ENCODE results near the gene ZBTB12. TPM values are rescaled to one million over a fixed set of nuclear protein-coding genes. Genes with fewer than 3 reads are reported as not detected.

ZBTB12 gene
- total and polyA plus RNA-seq, 2 of the 8 experiments (the other 6 are each of a cell fraction or from before 2014, with no cell fraction given) = 20.7 to 40.8 TPM

DNA sequence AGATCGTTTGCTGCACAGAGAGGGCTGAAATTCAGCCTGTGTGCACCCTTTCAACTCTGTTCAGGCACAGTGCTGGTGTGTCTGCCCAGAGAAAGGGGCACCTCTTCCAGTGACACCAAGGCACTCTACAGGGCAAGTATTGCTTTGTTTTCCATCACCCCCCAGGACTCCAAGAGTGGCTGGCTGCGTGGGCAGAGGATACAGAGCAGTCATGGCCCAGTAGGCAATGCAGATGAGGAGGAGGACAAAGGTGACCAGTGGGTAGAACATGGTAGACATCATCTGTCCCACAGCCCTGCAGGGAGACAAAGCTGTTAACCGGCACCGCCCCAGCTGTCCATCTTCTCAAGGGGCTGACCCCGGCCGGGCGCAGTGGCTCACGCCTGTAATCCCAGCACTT is 32.5 kb downstream of the ZBTB12 start (continued):
- TF ChIP-seq, protein P1, sequence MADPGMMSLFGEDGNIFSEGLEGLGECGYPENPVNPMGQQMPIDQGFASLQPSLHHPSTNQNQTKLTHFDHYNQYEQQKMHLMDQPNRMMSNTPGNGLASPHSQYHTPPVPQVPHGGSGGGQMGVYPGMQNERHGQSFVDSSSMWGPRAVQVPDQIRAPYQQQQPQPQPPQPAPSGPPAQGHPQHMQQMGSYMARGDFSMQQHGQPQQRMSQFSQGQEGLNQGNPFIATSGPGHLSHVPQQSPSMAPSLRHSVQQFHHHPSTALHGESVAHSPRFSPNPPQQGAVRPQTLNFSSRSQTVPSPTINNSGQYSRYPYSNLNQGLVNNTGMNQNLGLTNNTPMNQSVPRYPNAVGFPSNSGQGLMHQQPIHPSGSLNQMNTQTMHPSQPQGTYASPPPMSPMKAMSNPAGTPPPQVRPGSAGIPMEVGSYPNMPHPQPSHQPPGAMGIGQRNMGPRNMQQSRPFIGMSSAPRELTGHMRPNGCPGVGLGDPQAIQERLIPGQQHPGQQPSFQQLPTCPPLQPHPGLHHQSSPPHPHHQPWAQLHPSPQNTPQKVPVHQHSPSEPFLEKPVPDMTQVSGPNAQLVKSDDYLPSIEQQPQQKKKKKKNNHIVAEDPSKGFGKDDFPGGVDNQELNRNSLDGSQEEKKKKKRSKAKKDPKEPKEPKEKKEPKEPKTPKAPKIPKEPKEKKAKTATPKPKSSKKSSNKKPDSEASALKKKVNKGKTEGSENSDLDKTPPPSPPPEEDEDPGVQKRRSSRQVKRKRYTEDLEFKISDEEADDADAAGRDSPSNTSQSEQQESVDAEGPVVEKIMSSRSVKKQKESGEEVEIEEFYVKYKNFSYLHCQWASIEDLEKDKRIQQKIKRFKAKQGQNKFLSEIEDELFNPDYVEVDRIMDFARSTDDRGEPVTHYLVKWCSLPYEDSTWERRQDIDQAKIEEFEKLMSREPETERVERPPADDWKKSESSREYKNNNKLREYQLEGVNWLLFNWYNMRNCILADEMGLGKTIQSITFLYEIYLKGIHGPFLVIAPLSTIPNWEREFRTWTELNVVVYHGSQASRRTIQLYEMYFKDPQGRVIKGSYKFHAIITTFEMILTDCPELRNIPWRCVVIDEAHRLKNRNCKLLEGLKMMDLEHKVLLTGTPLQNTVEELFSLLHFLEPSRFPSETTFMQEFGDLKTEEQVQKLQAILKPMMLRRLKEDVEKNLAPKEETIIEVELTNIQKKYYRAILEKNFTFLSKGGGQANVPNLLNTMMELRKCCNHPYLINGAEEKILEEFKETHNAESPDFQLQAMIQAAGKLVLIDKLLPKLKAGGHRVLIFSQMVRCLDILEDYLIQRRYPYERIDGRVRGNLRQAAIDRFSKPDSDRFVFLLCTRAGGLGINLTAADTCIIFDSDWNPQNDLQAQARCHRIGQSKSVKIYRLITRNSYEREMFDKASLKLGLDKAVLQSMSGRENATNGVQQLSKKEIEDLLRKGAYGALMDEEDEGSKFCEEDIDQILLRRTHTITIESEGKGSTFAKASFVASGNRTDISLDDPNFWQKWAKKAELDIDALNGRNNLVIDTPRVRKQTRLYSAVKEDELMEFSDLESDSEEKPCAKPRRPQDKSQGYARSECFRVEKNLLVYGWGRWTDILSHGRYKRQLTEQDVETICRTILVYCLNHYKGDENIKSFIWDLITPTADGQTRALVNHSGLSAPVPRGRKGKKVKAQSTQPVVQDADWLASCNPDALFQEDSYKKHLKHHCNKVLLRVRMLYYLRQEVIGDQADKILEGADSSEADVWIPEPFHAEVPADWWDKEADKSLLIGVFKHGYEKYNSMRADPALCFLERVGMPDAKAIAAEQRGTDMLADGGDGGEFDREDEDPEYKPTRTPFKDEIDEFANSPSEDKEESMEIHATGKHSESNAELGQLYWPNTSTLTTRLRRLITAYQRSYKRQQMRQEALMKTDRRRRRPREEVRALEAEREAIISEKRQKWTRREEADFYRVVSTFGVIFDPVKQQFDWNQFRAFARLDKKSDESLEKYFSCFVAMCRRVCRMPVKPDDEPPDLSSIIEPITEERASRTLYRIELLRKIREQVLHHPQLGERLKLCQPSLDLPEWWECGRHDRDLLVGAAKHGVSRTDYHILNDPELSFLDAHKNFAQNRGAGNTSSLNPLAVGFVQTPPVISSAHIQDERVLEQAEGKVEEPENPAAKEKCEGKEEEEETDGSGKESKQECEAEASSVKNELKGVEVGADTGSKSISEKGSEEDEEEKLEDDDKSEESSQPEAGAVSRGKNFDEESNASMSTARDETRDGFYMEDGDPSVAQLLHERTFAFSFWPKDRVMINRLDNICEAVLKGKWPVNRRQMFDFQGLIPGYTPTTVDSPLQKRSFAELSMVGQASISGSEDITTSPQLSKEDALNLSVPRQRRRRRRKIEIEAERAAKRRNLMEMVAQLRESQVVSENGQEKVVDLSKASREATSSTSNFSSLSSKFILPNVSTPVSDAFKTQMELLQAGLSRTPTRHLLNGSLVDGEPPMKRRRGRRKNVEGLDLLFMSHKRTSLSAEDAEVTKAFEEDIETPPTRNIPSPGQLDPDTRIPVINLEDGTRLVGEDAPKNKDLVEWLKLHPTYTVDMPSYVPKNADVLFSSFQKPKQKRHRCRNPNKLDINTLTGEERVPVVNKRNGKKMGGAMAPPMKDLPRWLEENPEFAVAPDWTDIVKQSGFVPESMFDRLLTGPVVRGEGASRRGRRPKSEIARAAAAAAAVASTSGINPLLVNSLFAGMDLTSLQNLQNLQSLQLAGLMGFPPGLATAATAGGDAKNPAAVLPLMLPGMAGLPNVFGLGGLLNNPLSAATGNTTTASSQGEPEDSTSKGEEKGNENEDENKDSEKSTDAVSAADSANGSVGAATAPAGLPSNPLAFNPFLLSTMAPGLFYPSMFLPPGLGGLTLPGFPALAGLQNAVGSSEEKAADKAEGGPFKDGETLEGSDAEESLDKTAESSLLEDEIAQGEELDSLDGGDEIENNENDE (IDR thresholded peaks at IDR 0.05; ENCODE audit: insufficient replicate concordance, low read length) = no peak
- no peak for TF ChIP-seq KDM4A (IDR thresholded peaks at IDR 0.05; ENCODE audit: low read depth, low read length, severe bottlenecking)
- no peak for TF ChIP-seq RNF2 (IDR thresholded peaks at IDR 0.05; ENCODE audit: borderline replicate concordance, low read depth, low read length, missing control alignments, poor library complexity, severe bottlenecking)
- TF ChIP-seq, protein P2, sequence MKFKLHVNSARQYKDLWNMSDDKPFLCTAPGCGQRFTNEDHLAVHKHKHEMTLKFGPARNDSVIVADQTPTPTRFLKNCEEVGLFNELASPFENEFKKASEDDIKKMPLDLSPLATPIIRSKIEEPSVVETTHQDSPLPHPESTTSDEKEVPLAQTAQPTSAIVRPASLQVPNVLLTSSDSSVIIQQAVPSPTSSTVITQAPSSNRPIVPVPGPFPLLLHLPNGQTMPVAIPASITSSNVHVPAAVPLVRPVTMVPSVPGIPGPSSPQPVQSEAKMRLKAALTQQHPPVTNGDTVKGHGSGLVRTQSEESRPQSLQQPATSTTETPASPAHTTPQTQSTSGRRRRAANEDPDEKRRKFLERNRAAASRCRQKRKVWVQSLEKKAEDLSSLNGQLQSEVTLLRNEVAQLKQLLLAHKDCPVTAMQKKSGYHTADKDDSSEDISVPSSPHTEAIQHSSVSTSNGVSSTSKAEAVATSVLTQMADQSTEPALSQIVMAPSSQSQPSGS (IDR thresholded peaks at IDR 0.05; ENCODE audit: low read length) = no peak
